SH-SY5Y (cell line): ENCODE data around the gene GJD4.

Source experiments
- GATA2 ChIP-seq: IDR thresholded peaks from 2 replicates; pipeline ENCODE4 v1.6.1; 2011; ENCODE audit warnings: mild to moderate bottlenecking, low read depth, low read length
- GATA3 ChIP-seq: IDR thresholded peaks from 2 replicates; pipeline ENCODE4 v1.6.1; 2011; ENCODE audit warnings: low read depth, mild to moderate bottlenecking, low read length, moderate library complexity

DNA sequence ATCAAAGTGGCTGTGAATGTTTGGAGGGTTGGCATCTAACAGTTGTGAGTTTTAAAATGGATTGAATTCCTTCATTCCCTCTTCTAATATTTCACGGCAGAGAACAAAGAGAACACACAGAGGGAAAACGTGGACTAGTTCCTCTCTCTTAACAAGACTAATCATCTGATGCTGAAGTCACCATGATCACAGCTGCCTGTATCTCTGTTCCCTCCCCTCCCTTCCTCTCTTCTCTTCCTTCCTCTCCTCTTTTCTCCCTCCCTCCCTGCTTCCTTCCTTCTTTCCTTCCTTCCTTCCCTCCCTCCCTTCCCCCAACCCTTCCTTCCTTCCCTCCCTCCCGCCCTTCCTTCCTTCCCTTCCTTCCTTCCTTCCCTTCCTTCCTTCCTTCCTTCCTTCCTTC, 10.0 kb upstream of the GJD4 start:
- TF ChIP-seq GATA2 (no peak), GATA3 (no peak)
